Esophagus squamous epithelium (tissue), 4 donors: Measurements from ENCODE around the gene DNASE1L3.

Experiments
- POLR2A ChIP-seq, 4 donors: fragments of 450-650 bp; IDR thresholded peaks; one replicate each; pipeline ENCODE4 v1.6.1; 2017; ENCODE audit warnings: antibody characterized with exemption in 4 of 4, mild to moderate bottlenecking in 4 of 4, moderate library complexity in 3 of 4
- TF ChIP-seq, protein P1 (sequence below), 6 experiments: fragments of 450-650 bp in 4 of 6; fragments of 200-600 bp in 2 of 6; sonication (generic) in 2 of 6; IDR thresholded peaks; one replicate each; pipeline ENCODE4 v1.5.1; 2016 to 2019; ENCODE audit warnings: antibody characterized with exemption in 6 of 6, mild to moderate bottlenecking in 4 of 6, moderate library complexity in 4 of 6

DNA sequence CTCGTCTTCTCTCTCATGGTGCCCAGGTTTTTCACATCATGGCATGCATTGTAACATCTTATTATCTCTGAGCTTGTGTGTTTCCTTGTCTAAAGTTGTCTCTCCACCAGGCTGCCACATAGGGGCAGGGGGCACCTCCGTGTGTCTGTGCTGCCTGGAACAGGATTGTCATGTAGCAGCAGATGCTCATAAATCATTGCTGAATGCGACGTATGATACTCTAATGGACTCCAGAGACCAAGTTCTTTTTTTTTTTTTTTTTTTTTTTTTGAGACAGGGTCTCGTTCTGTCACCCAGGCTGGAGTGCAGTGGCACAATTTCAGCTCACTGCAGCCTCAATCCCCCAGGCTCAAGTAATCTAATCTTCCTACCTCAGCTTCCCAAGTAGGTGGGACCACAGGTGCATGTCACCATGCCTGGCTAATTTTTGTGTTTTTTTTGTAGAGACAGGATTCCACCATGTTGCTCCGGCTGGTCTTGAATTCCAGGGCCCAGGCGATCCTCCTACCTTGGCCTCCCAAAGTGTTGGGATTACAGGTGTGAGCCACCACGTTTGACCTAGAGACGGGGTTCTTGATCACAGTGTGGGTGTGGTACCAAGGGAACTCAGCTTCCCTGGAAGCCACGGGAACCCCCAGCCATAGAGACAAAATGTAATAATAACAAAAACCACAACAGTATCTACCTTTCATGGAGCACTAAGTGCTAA, 4.7 kb upstream of the DNASE1L3 start:
- TF ChIP-seq, protein P1, sequence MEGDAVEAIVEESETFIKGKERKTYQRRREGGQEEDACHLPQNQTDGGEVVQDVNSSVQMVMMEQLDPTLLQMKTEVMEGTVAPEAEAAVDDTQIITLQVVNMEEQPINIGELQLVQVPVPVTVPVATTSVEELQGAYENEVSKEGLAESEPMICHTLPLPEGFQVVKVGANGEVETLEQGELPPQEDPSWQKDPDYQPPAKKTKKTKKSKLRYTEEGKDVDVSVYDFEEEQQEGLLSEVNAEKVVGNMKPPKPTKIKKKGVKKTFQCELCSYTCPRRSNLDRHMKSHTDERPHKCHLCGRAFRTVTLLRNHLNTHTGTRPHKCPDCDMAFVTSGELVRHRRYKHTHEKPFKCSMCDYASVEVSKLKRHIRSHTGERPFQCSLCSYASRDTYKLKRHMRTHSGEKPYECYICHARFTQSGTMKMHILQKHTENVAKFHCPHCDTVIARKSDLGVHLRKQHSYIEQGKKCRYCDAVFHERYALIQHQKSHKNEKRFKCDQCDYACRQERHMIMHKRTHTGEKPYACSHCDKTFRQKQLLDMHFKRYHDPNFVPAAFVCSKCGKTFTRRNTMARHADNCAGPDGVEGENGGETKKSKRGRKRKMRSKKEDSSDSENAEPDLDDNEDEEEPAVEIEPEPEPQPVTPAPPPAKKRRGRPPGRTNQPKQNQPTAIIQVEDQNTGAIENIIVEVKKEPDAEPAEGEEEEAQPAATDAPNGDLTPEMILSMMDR (IDR thresholded peaks at IDR 0.05): no peak
- no peak for TF ChIP-seq POLR2A (IDR thresholded peaks at IDR 0.05)
